NCI-H1105 treated with DMSO at 0.1 percent for 48 hours (cell line): ENCODE results near the gene HIGD1B.
"Not testable (repeated sequence)": the region's sequence is repeated elsewhere in the genome, so short reads cannot be mapped to it uniquely, and the experiment has no call there.

Experiments used
- DNase-seq: peaks from one replicate; lab custom pipeline; 2025; lab: John Stamatoyannopoulos, UW

Gene HIGD1B

DNA sequence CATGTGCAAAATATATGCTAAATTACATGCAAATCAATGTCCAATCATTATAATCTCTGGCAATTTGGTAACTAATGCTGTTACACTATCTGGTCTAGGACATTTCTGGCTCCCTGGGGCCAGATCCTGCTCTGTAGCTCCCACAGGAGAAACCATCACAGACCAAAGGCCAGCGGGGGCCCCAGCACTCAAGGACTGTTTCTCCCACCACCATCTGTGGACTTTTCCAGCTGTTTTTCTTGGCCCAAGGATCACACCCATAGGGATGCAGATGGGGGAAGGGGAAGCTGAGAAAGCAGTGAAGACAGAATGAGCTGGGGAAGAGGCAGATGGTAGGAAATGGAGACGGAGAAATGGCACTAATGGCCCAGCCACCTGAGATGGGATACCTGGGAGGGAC, at the start of gene HIGD1B:
TSS of gene HIGD1B (plus strand) at position 298 of the 400 bp plus-strand sequence. CDS start 270 bp downstream, outside the sequence.
- DNase-seq: no peak

DNA sequence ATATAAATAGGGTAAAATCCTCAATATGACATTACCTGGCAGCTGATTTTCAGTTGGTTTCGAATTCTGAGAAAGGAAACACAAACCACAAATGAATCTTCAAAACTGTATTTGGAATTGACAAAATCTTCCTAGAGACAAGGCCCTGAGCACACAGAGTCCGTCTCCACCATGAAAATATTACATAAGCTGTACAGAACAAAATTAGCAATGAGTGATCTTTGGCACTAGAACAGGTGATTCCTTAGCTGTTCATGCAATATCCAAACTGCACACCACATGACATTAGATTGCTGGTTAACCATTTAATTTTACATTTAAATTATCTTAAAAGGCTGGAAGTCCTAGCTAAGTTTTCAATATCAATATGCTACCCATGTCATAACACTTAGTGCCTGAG, 49.3 kb upstream of the HIGD1B start:
- DNase-seq: no peak

DNA sequence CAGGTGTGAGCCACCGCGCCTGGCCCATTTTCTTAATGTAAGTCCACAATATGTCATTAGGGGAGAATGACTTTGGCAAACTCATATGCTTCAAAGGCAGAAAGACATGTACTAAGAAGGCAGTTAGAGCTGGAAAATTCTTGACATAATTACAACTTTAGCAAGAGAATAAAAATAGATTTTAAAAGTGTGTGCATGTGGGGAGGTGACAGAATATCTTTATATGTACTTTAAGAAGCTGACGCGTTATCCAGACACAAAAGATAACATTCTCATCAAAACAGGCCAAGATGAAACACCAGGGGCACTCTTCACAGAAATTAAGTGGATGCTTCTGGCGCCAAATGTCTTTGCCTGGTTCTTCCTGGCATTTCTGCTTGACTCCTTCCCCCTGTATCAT, 45.8 kb upstream of the HIGD1B start:
- DNase-seq: no peak

DNA sequence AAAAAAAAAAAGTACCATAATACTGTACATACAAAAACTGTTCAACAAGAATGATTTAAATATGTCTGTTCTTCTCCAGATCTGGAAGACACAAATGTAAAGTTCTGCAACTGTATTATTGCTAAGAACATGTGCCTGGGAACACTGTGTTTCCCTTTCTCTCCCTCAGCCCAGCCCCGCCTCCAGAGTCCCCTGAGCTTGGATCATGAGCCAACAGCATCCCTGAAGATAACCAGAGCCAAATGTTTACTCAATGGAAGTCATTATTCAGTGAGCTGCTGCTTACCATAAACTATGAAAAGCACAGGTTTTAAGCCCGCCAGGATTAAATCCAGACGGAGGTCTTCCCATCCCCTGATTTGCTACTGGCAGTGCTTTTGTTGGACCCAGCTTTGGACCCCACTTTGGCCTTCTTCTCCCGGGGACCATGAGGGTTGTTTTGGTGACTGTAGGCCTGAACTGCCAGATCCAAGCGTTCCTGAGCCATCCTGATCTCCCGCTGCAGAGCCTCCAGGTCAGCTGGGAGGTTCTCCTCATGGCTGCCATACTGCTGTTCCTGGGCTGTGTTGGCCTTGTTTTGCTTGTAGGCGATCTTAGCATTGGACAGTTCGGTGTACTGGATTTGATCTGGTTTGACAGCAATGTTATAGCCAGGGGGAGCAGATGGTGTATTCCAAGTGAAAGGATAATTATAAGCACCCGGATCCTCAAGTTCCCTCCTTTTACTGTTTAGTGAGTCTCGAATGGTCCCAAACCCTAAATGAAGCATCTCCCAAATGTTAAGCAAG, 43.2 kb upstream of the HIGD1B start:
- no peak for DNase-seq

DNA sequence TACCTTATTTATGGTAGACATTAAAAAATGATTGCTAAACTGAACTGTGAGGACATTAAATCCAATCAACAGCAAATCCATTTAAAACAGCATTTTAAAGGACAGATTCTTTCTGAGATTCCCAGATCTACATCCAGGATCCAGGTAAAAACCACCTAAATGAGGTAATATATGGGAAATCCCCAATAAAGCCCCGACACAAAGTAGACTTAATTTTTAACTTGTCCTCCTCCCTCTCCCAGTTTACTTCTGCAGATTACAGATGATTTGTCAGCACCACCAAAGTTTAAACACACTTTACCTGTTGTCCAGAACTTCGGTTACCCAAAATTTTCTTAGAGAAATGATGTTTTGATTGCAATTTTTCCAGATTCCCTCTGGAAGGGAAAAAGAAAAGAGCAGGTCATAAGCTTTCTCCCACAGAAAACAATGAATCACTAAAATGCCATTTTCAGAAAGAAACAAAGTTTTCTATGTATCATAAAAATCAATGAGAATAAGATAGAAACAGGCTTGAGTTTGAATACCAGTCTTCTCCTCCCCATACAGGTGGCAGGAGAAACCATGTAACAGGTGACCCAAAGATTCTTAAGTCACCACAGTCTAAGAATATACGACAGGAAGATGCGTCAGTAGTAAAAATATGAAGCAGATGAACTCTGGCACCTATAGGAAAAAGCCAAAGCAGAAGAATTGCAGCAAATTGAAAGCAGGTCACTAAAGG, 40.4 kb upstream of the HIGD1B start:
- no peak for DNase-seq

DNA sequence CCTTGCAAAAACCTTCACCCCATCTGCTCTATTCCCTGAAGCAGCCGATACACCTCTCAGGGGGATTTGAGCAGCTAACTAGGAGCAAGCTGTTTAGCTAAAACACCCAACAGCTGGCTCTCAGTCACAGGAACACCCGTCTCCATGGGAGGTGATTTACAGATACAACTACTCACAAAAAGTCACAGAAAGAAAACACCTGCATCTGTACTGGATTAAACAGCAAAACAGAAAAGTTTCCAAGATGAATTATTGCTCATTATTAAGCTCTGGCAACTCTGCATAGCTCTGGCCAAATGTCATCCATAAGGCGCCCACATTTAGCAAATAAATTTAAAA, 39.9 kb upstream of the HIGD1B start:
- no peak for DNase-seq

DNA sequence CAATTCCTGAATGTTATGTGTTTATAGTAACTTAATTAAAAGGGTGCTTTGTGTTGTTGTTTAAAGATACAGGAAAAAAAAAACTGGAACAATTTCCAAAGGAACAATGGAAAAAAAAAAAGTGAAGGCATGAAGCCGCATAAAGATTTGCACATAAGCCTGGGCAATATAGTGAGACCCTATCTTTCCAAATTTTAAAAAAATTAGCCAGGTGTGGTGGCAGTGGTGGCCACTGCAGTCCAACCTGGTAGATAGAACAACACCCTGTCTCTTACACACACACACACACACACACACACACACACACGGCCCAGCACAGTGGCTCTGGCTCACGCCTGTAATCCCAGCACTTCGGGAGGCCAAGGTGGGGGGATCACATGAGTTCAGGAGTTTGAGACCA, 39.5 kb upstream of the HIGD1B start:
- DNase-seq: no peak

DNA sequence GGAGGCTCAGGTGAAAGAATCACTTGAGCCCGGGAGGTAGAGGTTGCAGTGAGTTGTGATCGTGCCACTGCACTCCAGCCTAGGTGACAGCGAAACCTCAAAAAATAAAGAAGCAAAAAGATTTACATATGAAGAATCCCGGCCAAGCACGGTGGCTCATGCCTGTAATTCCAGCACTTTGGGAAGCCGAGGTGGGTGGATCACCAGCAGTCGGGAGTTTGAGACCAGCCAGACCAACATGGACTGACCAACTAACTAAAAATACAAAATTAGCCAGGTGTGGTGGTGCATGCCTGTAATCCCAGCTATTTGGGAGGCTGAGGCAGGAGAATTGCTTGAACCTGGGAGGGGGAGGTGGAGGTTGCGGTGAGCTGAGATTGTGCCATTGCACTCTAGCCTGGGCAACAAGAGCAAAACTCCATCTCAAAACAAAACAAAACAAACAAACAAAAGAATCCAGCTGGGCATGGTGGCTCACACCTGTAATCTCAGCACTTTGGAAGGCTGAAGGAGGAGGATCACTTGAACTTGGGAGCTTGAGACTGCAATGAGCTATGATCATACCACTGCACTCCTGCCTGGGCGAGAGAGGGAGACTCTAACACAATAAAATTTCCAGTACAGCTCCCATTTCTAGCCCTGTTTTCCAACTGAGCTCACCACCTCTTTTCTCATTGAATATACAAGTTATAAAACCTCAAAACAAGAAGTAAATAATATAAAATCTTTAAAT, 38.9 kb upstream of the HIGD1B start:
- not testable (repeated sequence) for DNase-seq

DNA sequence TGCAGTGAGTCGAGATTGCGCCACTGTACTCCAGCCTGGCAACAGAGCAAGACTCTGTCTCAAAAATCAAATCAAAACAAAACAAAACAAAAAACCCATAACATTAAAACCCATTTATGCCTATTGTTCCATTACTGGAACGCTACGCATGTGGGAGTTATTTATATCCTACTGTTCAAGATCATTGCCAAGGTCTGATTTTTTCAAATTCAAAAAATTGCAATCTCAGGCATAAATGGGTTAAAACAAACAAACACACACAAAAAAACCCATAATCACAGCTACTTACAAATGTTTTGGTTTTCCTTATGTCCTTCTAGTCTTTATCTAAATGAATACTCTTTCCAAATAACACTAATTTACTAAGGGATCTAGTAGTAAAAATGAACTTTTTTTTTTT, 35.4 kb upstream of the HIGD1B start:
- no peak for DNase-seq

DNA sequence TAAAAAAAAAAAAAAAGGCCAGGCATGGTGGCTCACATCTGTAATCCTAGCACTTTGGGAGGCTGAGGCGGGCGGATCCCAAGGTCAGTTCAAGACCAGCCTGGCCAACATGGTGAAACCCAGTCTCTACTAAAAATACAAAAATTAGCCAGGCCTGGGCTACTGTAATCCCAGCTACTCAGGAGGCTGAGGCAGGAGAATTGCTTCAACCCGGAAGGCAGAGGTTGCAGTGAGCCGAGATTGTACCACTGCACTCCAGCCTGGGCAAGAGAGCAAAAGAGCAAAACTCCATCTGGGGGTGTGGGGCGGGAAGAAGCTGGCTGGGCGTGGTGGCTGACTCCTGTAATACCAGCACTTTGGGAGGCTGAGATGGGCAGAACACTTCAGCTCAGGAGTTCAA, 29.2 kb upstream of the HIGD1B start:
- DNase-seq: not testable (repeated sequence)

DNA sequence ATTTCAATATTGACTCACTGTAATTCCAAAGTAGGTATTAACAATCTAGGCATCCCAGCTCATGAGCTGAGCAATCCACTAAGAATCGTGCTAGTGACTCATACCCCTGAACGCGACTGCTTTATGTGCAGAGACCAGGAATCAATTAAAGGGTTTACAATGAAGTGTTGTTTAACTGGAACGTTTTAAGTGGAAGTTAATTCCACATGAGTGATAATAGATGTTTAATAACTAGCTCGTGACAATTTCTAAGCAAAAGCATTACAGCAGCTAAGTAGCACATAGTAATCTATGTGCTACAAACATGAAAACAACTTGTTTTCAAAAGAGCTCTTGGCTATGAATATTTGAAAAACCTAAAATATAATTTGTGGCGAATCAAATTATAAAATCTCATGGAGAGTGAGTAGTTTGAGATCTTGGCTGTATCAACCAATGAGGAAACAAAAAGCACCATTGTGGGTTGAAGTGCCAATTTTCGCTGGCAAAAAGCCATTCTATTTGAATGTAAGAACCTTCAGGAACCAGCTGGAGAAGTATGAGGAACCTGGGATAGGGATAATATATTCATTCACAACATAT, 27.0 kb upstream of the HIGD1B start:
- DNase-seq: peak; percentile 97

DNA sequence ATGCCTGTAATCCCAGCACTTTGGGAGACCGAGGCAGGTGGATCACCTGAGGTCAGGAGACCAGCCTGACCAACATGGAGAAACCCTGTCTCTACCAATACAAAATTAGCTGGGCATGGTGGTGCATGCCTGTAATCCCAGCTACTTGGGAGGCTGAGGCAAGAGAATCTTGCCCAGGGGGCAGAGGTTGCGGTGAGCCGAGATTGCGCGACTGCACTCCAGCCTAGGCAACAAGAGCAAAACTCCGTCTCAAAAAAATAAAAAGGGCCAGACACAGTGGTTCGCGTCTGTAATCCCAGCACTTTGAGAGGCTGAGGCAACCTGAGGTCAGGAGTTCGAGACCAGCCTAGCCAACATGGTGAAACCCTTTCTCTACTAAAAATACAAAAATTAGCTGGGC, 22.4 kb upstream of the HIGD1B start:
- not testable (repeated sequence) for DNase-seq

DNA sequence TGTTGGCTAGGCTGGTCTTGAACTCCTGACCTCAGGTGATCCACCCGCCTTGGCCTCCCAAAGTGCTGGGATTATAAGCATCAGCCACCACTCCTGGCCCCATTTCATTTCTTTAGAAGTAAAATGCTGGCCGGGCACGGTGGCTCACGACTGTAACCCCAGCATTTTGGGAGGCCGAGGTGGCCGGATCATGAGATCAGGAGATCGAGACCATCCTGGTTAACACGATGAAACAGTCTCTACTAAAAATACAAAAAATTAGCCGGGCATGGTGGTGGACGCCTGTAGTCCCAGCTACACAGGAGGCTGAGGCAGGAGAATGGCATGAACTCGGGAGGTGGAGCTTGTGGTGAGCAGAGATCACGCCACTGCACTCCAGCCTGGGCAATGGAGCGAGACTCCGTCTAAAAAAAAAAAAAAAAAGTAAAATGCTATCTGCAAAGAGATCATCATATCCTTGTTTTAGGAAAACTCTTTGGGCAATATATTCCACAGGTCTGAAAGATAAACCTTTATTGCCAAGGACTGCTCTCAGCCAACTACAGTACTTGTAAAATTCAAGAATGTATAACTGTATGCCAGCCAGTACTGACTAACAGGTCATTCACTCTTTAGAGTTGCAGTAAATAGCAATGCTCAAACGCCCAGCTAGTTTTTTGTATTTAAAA, 21.4 kb upstream of the HIGD1B start:
- DNase-seq: no peak

DNA sequence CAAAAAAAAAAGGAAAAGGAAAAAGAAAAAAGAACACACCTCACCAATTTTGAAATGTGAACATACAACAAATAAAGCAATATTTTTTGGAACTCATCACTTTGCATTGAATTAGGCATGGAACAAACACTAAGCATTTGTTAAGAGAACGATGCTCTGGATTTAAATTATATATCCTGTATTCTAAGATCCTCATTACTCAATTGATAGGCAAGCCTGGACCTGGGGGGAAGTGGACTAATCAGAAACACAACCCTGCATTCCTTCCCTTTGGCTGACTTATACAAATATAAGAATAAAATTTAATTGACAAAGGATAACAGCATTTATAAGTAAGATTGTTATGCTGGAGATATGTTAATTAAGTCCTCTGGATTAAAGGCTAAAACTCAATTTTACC, 19.8 kb upstream of the HIGD1B start:
- no peak for DNase-seq

DNA sequence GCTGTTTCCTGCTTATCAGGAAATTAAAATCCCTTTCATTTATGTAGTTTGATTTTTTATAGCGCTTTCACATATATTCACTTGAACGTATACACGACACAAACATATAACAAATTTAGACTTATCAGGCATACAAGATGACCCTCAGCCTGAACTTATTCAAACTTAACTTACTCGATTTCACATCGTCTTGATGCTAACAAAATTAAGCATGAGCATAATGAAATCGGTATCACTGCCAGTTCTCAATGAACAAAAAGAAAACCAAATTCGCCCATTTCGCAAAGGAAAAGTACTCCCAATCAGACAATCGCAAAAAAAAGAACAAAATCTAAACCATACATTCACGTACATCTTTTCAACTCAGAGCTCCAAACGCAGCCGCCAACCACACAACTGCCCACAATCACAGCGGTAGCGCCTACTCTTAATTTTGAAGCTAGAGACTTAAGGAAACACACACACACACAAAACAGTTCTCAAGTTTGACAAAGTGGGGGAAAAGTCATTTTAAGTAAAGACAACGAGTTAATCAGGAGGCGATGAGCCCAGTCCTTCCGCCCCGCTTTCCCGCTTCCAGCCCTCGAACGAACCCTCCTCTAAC, 18.7 kb upstream of the HIGD1B start:
- DNase-seq: no peak

DNA sequence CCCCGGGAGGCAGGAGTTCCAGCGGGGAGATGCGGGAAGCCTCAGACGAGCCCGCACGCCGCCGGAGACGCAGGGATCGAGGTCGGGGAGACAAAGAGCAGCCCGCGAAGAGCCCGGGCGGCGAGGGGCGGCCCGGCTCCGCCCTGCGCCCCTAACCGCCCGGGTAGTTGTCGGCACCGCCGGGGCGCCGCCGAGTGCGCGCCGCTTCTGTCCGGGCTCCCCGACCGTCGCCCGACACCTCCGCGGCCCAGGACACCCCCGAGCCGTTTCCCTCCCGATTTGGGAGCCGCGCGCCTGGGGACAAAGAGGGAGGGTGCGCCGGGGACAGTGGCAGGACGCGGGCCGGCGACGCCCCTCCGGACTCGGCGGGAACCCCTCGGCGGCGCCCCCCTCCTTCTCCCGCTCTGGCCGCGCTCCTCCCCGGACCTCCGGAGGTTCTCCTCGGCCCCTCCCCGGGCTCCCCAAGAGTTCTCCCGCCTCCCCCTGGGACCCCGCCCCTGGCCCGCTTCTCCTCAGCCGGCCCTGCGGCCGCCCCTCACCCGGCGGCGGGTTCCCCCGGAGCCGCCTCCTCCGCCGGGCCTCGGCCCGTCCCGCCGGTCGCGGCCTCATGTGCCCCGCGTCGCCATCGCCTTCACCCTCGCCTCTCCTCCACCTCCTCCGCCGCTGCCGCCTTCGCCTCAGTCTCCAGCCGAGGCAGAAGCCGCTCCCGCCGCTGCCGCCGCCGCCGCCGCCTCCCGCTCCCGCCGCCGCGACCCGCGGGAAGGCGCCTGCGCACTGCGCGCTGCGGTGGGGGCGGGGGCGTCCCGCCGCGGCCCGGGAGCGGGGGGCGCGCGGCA, 17.9 kb upstream of the HIGD1B start, which contains the start of gene GJC1:
TSS of gene GJC1 (minus strand) at position 765 of the 836 bp plus-strand sequence. CDS start 24,470 bp downstream, outside the sequence.
- DNase-seq: peak; percentile 15

DNA sequence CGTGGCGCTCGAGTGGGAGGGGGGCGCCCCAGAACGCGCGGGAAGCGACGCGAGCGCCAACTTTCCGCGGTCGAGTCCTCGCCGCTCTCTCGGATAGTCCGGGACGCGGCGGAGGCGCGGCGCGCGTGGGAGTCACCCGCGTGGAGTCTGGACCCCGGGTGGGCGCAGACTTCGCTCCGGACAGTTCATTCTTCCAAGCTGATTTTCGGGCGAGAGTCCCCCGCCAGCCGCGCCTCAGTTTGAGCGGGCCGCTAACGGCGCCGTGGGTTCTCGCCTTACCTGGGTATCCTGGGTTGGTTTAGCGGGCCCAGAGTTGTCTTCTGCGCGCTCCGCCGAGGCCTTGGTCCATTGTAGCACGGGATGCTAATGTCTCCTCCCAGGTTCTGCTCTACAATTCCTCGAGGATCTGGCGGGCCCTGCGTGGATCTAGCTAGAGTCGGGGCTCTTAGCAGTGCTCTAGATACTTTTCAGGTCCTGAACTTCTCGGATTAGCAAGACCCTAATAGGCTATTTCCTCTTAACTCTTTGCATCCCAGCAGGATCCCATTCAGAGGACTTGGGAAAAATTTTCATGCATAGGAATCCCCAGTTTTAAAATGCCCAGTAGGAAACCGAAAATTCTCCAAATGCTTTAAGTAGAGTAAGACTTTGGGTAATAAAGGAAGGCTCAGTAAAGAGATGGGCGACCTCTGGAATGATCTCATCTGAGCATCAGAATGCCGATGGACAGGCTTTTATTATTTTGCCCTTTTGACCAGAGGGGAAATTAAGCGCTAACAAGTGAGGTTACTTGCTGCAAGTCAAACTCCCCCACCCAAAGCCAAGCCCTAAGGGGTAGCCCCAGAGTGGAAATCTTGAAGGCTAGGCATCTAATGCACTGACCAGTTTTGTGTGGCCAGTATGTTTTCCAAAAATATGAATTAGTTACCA, 17.1 kb upstream of the HIGD1B start:
- peak; percentile 9 for DNase-seq

DNA sequence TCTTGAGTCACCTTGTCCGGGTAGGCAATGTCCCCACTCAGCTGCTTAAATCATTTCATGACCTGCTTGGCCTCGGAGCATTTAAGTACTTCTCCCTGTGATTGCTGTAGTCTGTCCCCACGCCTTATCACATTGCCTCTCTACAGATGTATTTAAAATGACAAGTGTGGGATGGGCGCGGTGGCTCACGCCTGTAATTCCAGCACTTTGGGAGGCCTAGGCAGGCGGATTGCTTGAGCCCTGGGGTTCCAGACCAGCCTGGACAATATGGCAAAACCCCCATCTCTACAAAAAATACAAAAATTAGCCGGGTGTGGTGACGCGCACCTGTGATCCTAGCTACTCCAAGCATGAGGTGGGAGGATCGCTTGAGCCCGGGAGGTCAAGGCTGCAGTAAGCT, 16.3 kb upstream of the HIGD1B start:
- no peak for DNase-seq

DNA sequence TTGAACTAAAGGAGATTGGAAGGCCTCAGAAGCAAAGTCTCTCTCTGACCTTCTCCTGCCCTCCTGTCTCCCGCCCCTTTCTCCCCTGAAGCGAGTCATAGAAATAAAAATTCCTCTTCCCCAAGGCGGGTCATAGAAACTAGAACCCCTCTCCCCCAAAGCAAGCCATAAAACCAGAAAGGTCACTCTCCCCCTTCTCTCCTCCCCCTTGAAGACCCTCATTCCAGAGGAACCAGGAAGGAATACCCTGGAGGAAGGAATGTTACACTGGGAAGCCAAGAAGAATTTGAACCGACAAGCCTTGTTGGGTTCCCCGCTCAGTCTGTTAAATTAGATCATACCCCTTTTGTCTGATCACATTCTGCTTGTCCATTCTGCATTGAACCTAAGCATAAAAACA, 14.9 kb upstream of the HIGD1B start:
- DNase-seq: no peak
